ENCODE measurements around the gene LRRTM4.

DNA sequence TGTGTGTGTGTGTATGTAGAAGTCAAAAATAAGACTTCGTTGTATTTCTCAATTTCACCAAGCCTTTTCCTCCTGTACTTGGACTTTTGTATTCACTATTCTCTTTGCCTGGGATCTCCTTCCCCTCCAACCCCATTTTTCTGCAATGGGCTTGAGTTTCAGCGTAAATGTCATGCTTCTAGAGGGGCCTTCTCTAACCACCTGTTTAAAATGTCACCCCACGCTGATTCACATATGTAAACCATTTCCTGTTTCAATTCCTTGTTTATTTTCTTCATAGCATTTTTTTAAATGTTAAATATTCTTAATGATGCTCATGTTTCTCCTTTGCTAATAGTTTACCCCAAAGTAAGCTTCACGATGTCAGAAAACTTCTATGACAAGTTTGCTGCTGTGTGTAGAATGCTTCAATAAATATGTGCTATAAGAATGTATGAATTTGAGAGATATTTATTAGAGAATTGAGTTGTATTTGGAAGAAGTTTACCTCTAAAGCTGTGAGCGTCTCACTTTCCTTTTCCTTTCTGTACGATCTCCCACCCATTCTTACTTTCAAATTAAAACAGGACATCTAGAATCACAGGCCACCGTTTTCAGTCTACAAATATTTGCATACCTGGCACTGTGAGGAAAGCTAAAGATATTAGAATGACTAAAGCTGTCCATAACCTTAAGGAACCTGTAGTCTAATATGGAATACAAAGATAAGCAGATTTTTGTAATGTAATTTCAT lies 762.4 kb downstream of the LRRTM4 start:
- TF ChIP-seq BACH2 (CRISPR knock-in tag; IDR thresholded peaks at IDR 0.05; ENCODE audit: borderline replicate concordance): no peak
- TF ChIP-seq SNAI2 (CRISPR knock-in tag; IDR thresholded peaks at IDR 0.05): no peak
- TF ChIP-seq OSR1 (CRISPR knock-in tag; IDR thresholded peaks at IDR 0.05): no peak
- TF ChIP-seq ZFP30 (CRISPR knock-in tag; IDR thresholded peaks at IDR 0.05): no peak
- no peak for TF ChIP-seq ARNTL (CRISPR knock-in tag; IDR thresholded peaks at IDR 0.05; ENCODE audit: borderline replicate concordance, low read depth)
- no peak for TF ChIP-seq RARB (CRISPR knock-in tag; IDR thresholded peaks at IDR 0.05)
- TF ChIP-seq, protein P1, sequence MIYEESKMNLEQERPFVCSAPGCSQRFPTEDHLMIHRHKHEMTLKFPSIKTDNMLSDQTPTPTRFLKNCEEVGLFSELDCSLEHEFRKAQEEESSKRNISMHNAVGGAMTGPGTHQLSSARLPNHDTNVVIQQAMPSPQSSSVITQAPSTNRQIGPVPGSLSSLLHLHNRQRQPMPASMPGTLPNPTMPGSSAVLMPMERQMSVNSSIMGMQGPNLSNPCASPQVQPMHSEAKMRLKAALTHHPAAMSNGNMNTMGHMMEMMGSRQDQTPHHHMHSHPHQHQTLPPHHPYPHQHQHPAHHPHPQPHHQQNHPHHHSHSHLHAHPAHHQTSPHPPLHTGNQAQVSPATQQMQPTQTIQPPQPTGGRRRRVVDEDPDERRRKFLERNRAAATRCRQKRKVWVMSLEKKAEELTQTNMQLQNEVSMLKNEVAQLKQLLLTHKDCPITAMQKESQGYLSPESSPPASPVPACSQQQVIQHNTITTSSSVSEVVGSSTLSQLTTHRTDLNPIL (CRISPR knock-in tag; IDR thresholded peaks at IDR 0.05; ENCODE audit: low read depth): no peak
- TF ChIP-seq GLIS3 (CRISPR knock-in tag; IDR thresholded peaks at IDR 0.05): no peak
- TF ChIP-seq PPARA (CRISPR knock-in tag; IDR thresholded peaks at IDR 0.05; ENCODE audit: borderline replicate concordance): no peak
- TF ChIP-seq PATZ1 (CRISPR knock-in tag; IDR thresholded peaks at IDR 0.05; ENCODE audit: borderline replicate concordance): no peak
- TF ChIP-seq ZFP3 (CRISPR knock-in tag; IDR thresholded peaks at IDR 0.05): no peak
- no peak for TF ChIP-seq TCF4 (CRISPR knock-in tag; IDR thresholded peaks at IDR 0.05; ENCODE audit: borderline replicate concordance)
- TF ChIP-seq ZNF565 (CRISPR knock-in tag; conservative IDR thresholded peaks at IDR 0.05; ENCODE audit: low read depth): no peak
- TF ChIP-seq TSHZ2 (CRISPR knock-in tag; IDR thresholded peaks at IDR 0.05): no peak
